Measurements from ENCODE around the gene HES5. TPM values are rescaled to one million over a fixed set of nuclear protein-coding genes. Genes with fewer than 3 reads are reported as not detected.
"Not testable (repeated sequence)": the region's sequence is repeated elsewhere in the genome, so short reads cannot be mapped to it uniquely, and the experiment has no call there.

Gene HES5
- total RNA-seq, 4 donors from 2014 or later, result 0.19 to 0.33 TPM; not detected in 2

GRCh38 chr1:2553871-2554620 is 24.0 kb upstream of the HES5 start:
- Histone ChIP-seq H3K27ac (replicated peaks in 1 of 4) (no peak overlapping the region), H3K4me3 (no peak overlapping the region), H3K36me3 (peaks cover 0 to 11% (median 10%) of the 10 kb centered on the region in 4 donors), H3K27me3 (peaks cover 0 to 3% (median 0%) of the 10 kb centered on the region in 4 donors), H3K4me1 (peaks cover 38 to 59% (median 52%) of the 10 kb centered on the region in 4 donors), H3K9me3 (no peaks in the 10 kb centered on the region)
- intact Hi-C loops (cut with DNase I), result no loop called here
- WGBS, result 93% methylated on average over 25 of the region's 30 CpGs
- TF ChIP-seq, protein P1, sequence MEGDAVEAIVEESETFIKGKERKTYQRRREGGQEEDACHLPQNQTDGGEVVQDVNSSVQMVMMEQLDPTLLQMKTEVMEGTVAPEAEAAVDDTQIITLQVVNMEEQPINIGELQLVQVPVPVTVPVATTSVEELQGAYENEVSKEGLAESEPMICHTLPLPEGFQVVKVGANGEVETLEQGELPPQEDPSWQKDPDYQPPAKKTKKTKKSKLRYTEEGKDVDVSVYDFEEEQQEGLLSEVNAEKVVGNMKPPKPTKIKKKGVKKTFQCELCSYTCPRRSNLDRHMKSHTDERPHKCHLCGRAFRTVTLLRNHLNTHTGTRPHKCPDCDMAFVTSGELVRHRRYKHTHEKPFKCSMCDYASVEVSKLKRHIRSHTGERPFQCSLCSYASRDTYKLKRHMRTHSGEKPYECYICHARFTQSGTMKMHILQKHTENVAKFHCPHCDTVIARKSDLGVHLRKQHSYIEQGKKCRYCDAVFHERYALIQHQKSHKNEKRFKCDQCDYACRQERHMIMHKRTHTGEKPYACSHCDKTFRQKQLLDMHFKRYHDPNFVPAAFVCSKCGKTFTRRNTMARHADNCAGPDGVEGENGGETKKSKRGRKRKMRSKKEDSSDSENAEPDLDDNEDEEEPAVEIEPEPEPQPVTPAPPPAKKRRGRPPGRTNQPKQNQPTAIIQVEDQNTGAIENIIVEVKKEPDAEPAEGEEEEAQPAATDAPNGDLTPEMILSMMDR (IDR thresholded peaks at IDR 0.05), result no peak
- no peak for TF ChIP-seq POLR2AphosphoS5 (IDR thresholded peaks at IDR 0.05)
- TF ChIP-seq EP300 (IDR thresholded peaks at IDR 0.05), result no peak
- TF ChIP-seq POLR2A (IDR thresholded peaks at IDR 0.05; ENCODE audit: low read depth), result no peak
- DNase-seq (ENCODE audit: extremely low spot score), result no peak

DNA sequence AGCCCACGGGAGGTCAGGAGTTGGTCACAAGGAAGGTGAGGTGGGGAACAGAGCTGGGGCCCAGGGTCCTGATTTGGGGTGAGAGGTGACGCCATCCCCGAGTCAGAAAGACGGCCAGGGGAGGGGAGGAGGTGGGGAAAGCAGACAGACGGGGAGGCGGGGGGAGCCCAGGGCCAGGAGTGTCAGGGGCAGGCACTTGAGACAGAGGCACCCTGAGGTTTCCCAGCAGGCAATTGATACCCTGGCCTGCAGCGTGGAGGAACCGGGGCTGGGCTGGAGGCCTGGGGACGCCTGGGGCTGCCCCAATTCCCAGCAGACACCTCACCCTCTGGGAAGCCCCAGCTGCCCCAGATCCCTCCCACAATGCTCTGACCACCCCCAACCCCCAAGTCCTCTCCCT is 23.0 kb upstream of the HES5 start:
- H3K4me3 ChIP-seq; DNase-seq (ENCODE audit: extremely low spot score); intact Hi-C loops (cut with DNase I); H3K27ac ChIP-seq (replicated peaks in 1 of 4); H3K9me3 ChIP-seq; H3K27me3 ChIP-seq; H3K36me3 ChIP-seq: not testable (repeated sequence)
- 83% methylated on average over 5 of the region's 9 CpGs for WGBS
- H3K4me1 ChIP-seq, result peaks cover 38 to 59% (median 53%) of the 10 kb centered on the region in 4 donors

GRCh38 chr1:2552189-2552588 is 22.1 kb upstream of the HES5 start:
- intact Hi-C loops (cut with DNase I), result no loop called here
- TF ChIP-seq POLR2A (IDR thresholded peaks at IDR 0.05; ENCODE audit: low read depth), result no peak
- TF ChIP-seq POLR2AphosphoS5 (IDR thresholded peaks at IDR 0.05), result no peak
- TF ChIP-seq, protein P1 (IDR thresholded peaks at IDR 0.05), result no peak
- TF ChIP-seq EP300 (IDR thresholded peaks at IDR 0.05), result no peak
- Histone ChIP-seq H3K4me3 (no peak overlapping the region), H3K36me3 (no peaks in the 10 kb centered on the region), H3K9me3 (no peaks in the 10 kb centered on the region), H3K27ac (replicated peaks in 1 of 4) (no peak overlapping the region), H3K27me3 (peaks cover 0 to 11% (median 6%) of the 10 kb centered on the region in 4 donors), H3K4me1 (peaks cover 37 to 59% (median 53%) of the 10 kb centered on the region in 4 donors)
- WGBS, result 94% methylated on average over 19 of the region's 26 CpGs
- DNase-seq (ENCODE audit: extremely low spot score), result no peak

GRCh38 chr1:2551544-2551943 is 21.5 kb upstream of the HES5 start:
- DNase-seq (ENCODE audit: extremely low spot score); H3K9me3 ChIP-seq; intact Hi-C loops (cut with DNase I); H3K36me3 ChIP-seq: not testable (repeated sequence)
- WGBS, result 81% methylated on average over 7 of the region's 9 CpGs
- Histone ChIP-seq H3K27ac (replicated peaks in 1 of 4) (peak overlapping the region in 2 of 4 donors; percentile 19 to 62), H3K4me1 (peaks cover 39 to 59% (median 53%) of the 10 kb centered on the region in 4 donors), H3K27me3 (peaks cover 3 to 18% (median 11%) of the 10 kb centered on the region in 4 donors), H3K4me3 (peak overlapping the region in 2 of 4 donors; percentile 18 to 29)

- H3K36me3 ChIP-seq; DNase-seq (ENCODE audit: extremely low spot score); H3K9me3 ChIP-seq; intact Hi-C loops (cut with DNase I): not testable (repeated sequence)
- Histone ChIP-seq H3K27me3 (peaks cover 5 to 29% (median 16%) of the 10 kb centered on the region in 4 donors), H3K4me1 (peaks cover 41 to 62% (median 57%) of the 10 kb centered on the region in 4 donors), H3K27ac (replicated peaks in 1 of 4) (peak overlapping the region in 3 of 4 donors; percentile 20 to 62 (median 31)), H3K4me3 (peak overlapping the region; percentile 16 to 32 (median 21))
- WGBS, result 58% methylated on average over 7 of the region's 12 CpGs
Observed at GRCh38 chr1:2550309-2550861, 20.3 kb upstream of the HES5 start.

- DNase-seq (ENCODE audit: extremely low spot score); H3K36me3 ChIP-seq: not testable (repeated sequence)
Observed at GRCh38 chr1:2549367-2550029, 19.4 kb upstream of the HES5 start.

More at GRCh38 chr1:2549367-2550029, 19.4 kb upstream of the HES5 start:
- Histone ChIP-seq H3K4me3 (peak overlapping the region; percentile 55 to 75 (median 60)), H3K27me3 (peaks cover 5 to 38% (median 16%) of the 10 kb centered on the region in 4 donors), H3K4me1 (peaks cover 43 to 62% (median 57%) of the 10 kb centered on the region in 4 donors), H3K27ac (replicated peaks in 1 of 4) (peak overlapping the region; percentile 84 to 90 (median 89))
- intact Hi-C loops (cut with DNase I); H3K9me3 ChIP-seq: not testable (repeated sequence)
- WGBS, result 84% methylated on average over 13 of the region's 28 CpGs
